ENCODE measurements around the gene RAB10.

The RAB10 gene

DNA sequence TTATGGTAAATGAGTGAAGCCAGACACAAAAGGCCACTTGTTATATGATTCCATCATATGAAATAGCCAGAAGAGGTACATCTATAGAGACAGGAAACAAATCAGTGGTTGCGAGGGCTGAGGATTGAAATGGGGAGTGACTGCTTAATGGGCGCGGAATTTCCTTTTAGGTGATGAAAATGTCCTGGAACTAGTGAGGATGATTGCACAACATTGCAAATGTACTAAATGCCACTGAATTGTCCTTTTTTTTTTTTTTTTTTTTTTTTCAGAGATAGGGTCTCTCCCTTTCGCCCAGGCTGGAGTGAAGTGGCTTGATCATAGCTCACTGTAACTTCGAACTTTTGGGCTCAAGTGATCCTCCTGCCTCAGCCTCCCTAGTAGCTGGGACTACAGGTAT, 123.7 kb downstream of the RAB10 start:
- ATAC-seq: no peak

GRCh38 chr2:26161926-26162325, 128.0 kb downstream of the RAB10 start:
- ATAC-seq: no peak
- TF ChIP-seq CSDC2 (CRISPR knock-in tag; IDR thresholded peaks at IDR 0.05) (no peak), TCF4 (CRISPR knock-in tag; IDR thresholded peaks at IDR 0.05; ENCODE audit: borderline replicate concordance) (no peak), TOX (CRISPR knock-in tag; IDR thresholded peaks at IDR 0.05; ENCODE audit: borderline replicate concordance) (no peak), ESRRG (CRISPR knock-in tag; IDR thresholded peaks at IDR 0.05) (no peak), BACH2 (CRISPR knock-in tag; IDR thresholded peaks at IDR 0.05; ENCODE audit: borderline replicate concordance) (no peak), OSR1 (CRISPR knock-in tag; IDR thresholded peaks at IDR 0.05) (no peak), ISL1 (CRISPR knock-in tag; IDR thresholded peaks at IDR 0.05) (no peak), ARNTL (CRISPR knock-in tag; IDR thresholded peaks at IDR 0.05; ENCODE audit: borderline replicate concordance, low read depth) (no peak), CSRNP3 (CRISPR knock-in tag; IDR thresholded peaks at IDR 0.05) (no peak), ZFP3 (CRISPR knock-in tag; IDR thresholded peaks at IDR 0.05) (no peak), ZFP30 (CRISPR knock-in tag; IDR thresholded peaks at IDR 0.05) (no peak), GLIS3 (CRISPR knock-in tag; IDR thresholded peaks at IDR 0.05) (no peak), RARB (CRISPR knock-in tag; IDR thresholded peaks at IDR 0.05) (no peak)
- TF ChIP-seq, protein P1, sequence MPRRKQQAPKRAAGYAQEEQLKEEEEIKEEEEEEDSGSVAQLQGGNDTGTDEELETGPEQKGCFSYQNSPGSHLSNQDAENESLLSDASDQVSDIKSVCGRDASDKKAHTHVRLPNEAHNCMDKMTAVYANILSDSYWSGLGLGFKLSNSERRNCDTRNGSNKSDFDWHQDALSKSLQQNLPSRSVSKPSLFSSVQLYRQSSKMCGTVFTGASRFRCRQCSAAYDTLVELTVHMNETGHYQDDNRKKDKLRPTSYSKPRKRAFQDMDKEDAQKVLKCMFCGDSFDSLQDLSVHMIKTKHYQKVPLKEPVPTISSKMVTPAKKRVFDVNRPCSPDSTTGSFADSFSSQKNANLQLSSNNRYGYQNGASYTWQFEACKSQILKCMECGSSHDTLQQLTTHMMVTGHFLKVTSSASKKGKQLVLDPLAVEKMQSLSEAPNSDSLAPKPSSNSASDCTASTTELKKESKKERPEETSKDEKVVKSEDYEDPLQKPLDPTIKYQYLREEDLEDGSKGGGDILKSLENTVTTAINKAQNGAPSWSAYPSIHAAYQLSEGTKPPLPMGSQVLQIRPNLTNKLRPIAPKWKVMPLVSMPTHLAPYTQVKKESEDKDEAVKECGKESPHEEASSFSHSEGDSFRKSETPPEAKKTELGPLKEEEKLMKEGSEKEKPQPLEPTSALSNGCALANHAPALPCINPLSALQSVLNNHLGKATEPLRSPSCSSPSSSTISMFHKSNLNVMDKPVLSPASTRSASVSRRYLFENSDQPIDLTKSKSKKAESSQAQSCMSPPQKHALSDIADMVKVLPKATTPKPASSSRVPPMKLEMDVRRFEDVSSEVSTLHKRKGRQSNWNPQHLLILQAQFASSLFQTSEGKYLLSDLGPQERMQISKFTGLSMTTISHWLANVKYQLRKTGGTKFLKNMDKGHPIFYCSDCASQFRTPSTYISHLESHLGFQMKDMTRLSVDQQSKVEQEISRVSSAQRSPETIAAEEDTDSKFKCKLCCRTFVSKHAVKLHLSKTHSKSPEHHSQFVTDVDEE (CRISPR knock-in tag; IDR thresholded peaks at IDR 0.05): no peak
- TF ChIP-seq, protein P2, sequence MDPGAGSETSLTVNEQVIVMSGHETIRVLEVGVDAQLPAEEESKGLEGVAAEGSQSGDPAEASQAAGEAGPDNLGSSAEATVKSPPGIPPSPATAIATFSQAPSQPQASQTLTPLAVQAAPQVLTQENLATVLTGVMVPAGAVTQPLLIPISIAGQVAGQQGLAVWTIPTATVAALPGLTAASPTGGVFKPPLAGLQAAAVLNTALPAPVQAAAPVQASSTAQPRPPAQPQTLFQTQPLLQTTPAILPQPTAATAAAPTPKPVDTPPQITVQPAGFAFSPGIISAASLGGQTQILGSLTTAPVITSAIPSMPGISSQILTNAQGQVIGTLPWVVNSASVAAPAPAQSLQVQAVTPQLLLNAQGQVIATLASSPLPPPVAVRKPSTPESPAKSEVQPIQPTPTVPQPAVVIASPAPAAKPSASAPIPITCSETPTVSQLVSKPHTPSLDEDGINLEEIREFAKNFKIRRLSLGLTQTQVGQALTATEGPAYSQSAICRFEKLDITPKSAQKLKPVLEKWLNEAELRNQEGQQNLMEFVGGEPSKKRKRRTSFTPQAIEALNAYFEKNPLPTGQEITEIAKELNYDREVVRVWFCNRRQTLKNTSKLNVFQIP (CRISPR knock-in tag; IDR thresholded peaks at IDR 0.05; ENCODE audit: borderline replicate concordance, low read depth): no peak

More for the DNA sequence above, 123.7 kb downstream of the RAB10 start:
- TF ChIP-seq ZNF70 (CRISPR knock-in tag; IDR thresholded peaks at IDR 0.05) (no peak), RARB (CRISPR knock-in tag; IDR thresholded peaks at IDR 0.05) (no peak), ZNF8 (CRISPR knock-in tag; IDR thresholded peaks at IDR 0.05) (no peak), ZFP3 (CRISPR knock-in tag; IDR thresholded peaks at IDR 0.05) (no peak), OSR1 (CRISPR knock-in tag; IDR thresholded peaks at IDR 0.05) (no peak), CREB5 (CRISPR knock-in tag; IDR thresholded peaks at IDR 0.05; ENCODE audit: low read depth) (no peak), ZFP30 (CRISPR knock-in tag; IDR thresholded peaks at IDR 0.05) (no peak), SNAI2 (CRISPR knock-in tag; IDR thresholded peaks at IDR 0.05) (no peak), TCF4 (CRISPR knock-in tag; IDR thresholded peaks at IDR 0.05; ENCODE audit: borderline replicate concordance) (no peak), PATZ1 (CRISPR knock-in tag; IDR thresholded peaks at IDR 0.05; ENCODE audit: borderline replicate concordance) (no peak), ARNTL (CRISPR knock-in tag; IDR thresholded peaks at IDR 0.05; ENCODE audit: borderline replicate concordance, low read depth) (no peak), ZC3H10 (CRISPR knock-in tag; IDR thresholded peaks at IDR 0.05) (no peak), GLIS3 (CRISPR knock-in tag; IDR thresholded peaks at IDR 0.05) (no peak), TOX (CRISPR knock-in tag; IDR thresholded peaks at IDR 0.05; ENCODE audit: borderline replicate concordance) (no peak), ESRRG (CRISPR knock-in tag; IDR thresholded peaks at IDR 0.05) (no peak)
- TF ChIP-seq, protein P2 (CRISPR knock-in tag; IDR thresholded peaks at IDR 0.05; ENCODE audit: borderline replicate concordance, low read depth): no peak
- TF ChIP-seq, protein P1 (CRISPR knock-in tag; IDR thresholded peaks at IDR 0.05): no peak

Data from SK-N-SH treated with all-trans-retinoic acid at 6 μM for 48 hours (cell line).